Liver (tissue), 9 donors: ENCODE results near the gene SLC22A31. TPM values are rescaled to one million over a fixed set of nuclear protein-coding genes. Genes with fewer than 3 reads are reported as not detected.

Experiments used
- DNase-seq: peaks from one replicate; pipeline ENCODE4 v3.0.0-alpha.2; 2017; ENCODE audit warnings: low spot score
- H3K27ac ChIP-seq, 2 donors: one replicate each; pipeline ENCODE4 v1.7.0; 2013; ENCODE audit warnings: inconsistent platforms in 2 of 2, low read length in 2 of 2, control low read depth in 1 of 2, low read depth in 1 of 2, mild to moderate bottlenecking in 1 of 2
- H3K27me3 ChIP-seq, 4 donors: one replicate each; pipeline versions ENCODE4 v1.6.1 to v1.7.0; 2013; ENCODE audit warnings: low read length in 3 of 4, inconsistent platforms in 1 of 4, mild to moderate bottlenecking in 1 of 4, moderate library complexity in 1 of 4; ENCODE audit not compliant: control insufficient read depth in 4 of 4, insufficient read depth in 4 of 4
- H3K36me3 ChIP-seq, 4 donors: one replicate each; pipeline versions ENCODE4 v1.6.1 to v1.7.0; 2013; ENCODE audit warnings: low read length in 3 of 4, mild to moderate bottlenecking in 3 of 4, low read depth in 1 of 4, moderate library complexity in 1 of 4; ENCODE audit not compliant: control insufficient read depth in 4 of 4, insufficient read depth in 3 of 4
- H3K4me1 ChIP-seq, 4 donors: one replicate each; pipeline versions ENCODE4 v1.6.1 to v1.7.0; 2013; ENCODE audit warnings: low read length in 3 of 4, mild to moderate bottlenecking in 3 of 4, moderate library complexity in 1 of 4; ENCODE audit not compliant: control insufficient read depth in 4 of 4, insufficient read depth in 4 of 4
- H3K4me3 ChIP-seq, 3 donors: one replicate each; pipeline versions ENCODE4 v1.6.1 to v1.7.0; 2013; ENCODE audit warnings: low read length in 3 of 3, control low read depth in 1 of 3, low read depth in 1 of 3, mild to moderate bottlenecking in 1 of 3
- H3K9ac ChIP-seq, 2 donors: one replicate each; pipeline ENCODE4 v1.7.0; 2013; ENCODE audit warnings: low read length in 2 of 2, mild to moderate bottlenecking in 2 of 2, moderate library complexity in 2 of 2, control low read depth in 1 of 2, low read depth in 1 of 2
- H3K9me3 ChIP-seq, 4 donors: one replicate each; pipeline versions ENCODE4 v1.6.1 to v1.7.0; 2013; ENCODE audit warnings: low read length in 3 of 4; ENCODE audit not compliant: control insufficient read depth in 4 of 4
- ATF3 ChIP-seq: IDR thresholded peaks from 2 replicates; pipeline ENCODE4 v1.6.1; 2016; ENCODE audit warnings: antibody characterized with exemption
- CTCF ChIP-seq: fragments of 150-350 bp; IDR thresholded peaks from 2 replicates; pipeline ENCODE4 v1.5.1; 2017; ENCODE audit warnings: improper control_type of control experiment, low read depth, low read length; ENCODE audit not compliant: missing input control
- EGR1 ChIP-seq, 2 donors: IDR thresholded peaks; 2 replicates each; pipeline ENCODE4 v1.6.1; 2016 to 2018; ENCODE audit warnings: antibody characterized with exemption in 2 of 2, low read depth in 2 of 2
- FOXA1 ChIP-seq: IDR thresholded peaks from 2 replicates; pipeline ENCODE4 v1.6.1; 2016; ENCODE audit warnings: antibody characterized with exemption
- FOXA2 ChIP-seq: IDR thresholded peaks from 2 replicates; pipeline ENCODE4 v1.6.1; 2016; ENCODE audit warnings: antibody characterized with exemption
- GABPA ChIP-seq, 2 donors: IDR thresholded peaks in 1 of 2; conservative IDR thresholded peaks in 1 of 2; 2 replicates each; pipeline ENCODE4 v1.6.1; 2016; ENCODE audit warnings: antibody characterized with exemption in 2 of 2, mild to moderate bottlenecking in 1 of 2, moderate library complexity in 1 of 2
- HNF4A ChIP-seq, 2 donors: conservative IDR thresholded peaks; 2 replicates each; pipeline ENCODE4 v1.6.1; 2016; ENCODE audit warnings: antibody characterized with exemption in 2 of 2, mild to moderate bottlenecking in 2 of 2
- MAX ChIP-seq: IDR thresholded peaks from 2 replicates; pipeline ENCODE4 v1.6.1; 2016; ENCODE audit warnings: antibody characterized with exemption
- NR2F2 ChIP-seq: IDR thresholded peaks from 2 replicates; pipeline ENCODE4 v1.6.1; 2016; ENCODE audit warnings: antibody characterized with exemption
- RAD21 ChIP-seq, 2 donors: IDR thresholded peaks; 2 replicates each; pipeline ENCODE4 v1.6.1; 2016; ENCODE audit warnings: antibody characterized with exemption in 2 of 2, mild to moderate bottlenecking in 2 of 2
- REST ChIP-seq: IDR thresholded peaks from 2 replicates; pipeline ENCODE4 v1.6.1; 2016; ENCODE audit warnings: antibody characterized with exemption, mild to moderate bottlenecking
- RXRA ChIP-seq, 2 donors: IDR thresholded peaks; 2 replicates each; pipeline ENCODE4 v1.6.1; 2017 to 2018; ENCODE audit warnings: antibody characterized with exemption in 2 of 2, mild to moderate bottlenecking in 1 of 2
- SP1 ChIP-seq: IDR thresholded peaks from 2 replicates; pipeline ENCODE4 v1.6.1; 2018; ENCODE audit warnings: antibody characterized with exemption, mild to moderate bottlenecking
- TAF1 ChIP-seq: conservative IDR thresholded peaks from 2 replicates; pipeline ENCODE4 v1.6.1; 2016; ENCODE audit warnings: antibody characterized with exemption, mild to moderate bottlenecking
- YY1 ChIP-seq: IDR thresholded peaks from 2 replicates; pipeline ENCODE4 v1.6.1; 2016; ENCODE audit warnings: antibody characterized with exemption, mild to moderate bottlenecking
- ZBTB33 ChIP-seq: IDR thresholded peaks from 2 replicates; pipeline ENCODE4 v1.6.1; 2016; ENCODE audit warnings: antibody characterized with exemption
- WGBS: extraction: QIAGEN DNeasy Blood & Tissue Kit; methylation state at CpG from one replicate; pipeline ENCODE4 v1.1.7; 2013; 5-methylcytosine and 5-hydroxymethylcytosine counted together
- polyA plus RNA-seq, 2 donors: library from polyadenylated mRNA; stranded (reverse) in 1 of 2; unstranded in 1 of 2; fragments of 200-250 nt in 1 of 2; fragments of >200 nt in 1 of 2; fragmentation: Nextera tagmentation in 1 of 2; extraction: Ambion mirVana in 1 of 2; gene quantifications; one replicate each; pipeline versions ENCODE4 v1.2.1 to v1.2.3, GENCODE V29; 2013 to 2015
- total RNA-seq, 2 donors: library from RNA; depleted of rRNA; stranded (reverse); fragments of >200 nt; gene quantifications; one replicate each; pipeline ENCODE4 v1.2.3, GENCODE V29; 2014
- donor health status: healthy.
- donor health status: healthy.
- donor health status: healthy.
- donor health status: healthy.
- donor health status: healthy.

SLC22A31 gene
- total and polyA plus RNA-seq, 4 donors: 0.15 to 0.50 (median 0.48) TPM; not detected in 1

GRCh38 chr16:89217138-89217387 is 16.7 kb upstream of the SLC22A31 start:
- peak overlapping the region; percentile 93 to 99 for H3K9ac ChIP-seq
- no peak for DNase-seq
- peak overlapping the region; percentile 91 to 97 (median 93) for H3K4me3 ChIP-seq
- no peaks in the 10 kb centered on the region for H3K27me3 ChIP-seq
- TF ChIP-seq RAD21 (IDR thresholded peaks at IDR 0.05) (no peak), TAF1 (no peak), CTCF (no peak), ZBTB33 (no peak), FOXA1 (no peak), EGR1 (IDR thresholded peaks at IDR 0.05; ENCODE audit: low read depth in 2 of 2) (no peak), HNF4A (conservative IDR thresholded peaks at IDR 0.05) (no peak), ATF3 (no peak), RXRA (IDR thresholded peaks at IDR 0.05) (no peak), MAX (no peak), SP1 (no peak), FOXA2 (no peak), YY1 (no peak), REST (no peak)
- H3K27ac ChIP-seq: peak overlapping the region; percentile 73 to 96
- no peaks in the 10 kb centered on the region for H3K9me3 ChIP-seq
- 1% methylated on average over 11 of the region's 11 CpGs for WGBS
- H3K4me1 ChIP-seq: peaks cover 2 to 32% (median 19%) of the 10 kb centered on the region in 4 donors
- peaks cover 6 to 14% (median 8%) of the 10 kb centered on the region in 4 donors for H3K36me3 ChIP-seq

GRCh38 chr16:89216315-89217137 is 16.2 kb upstream of the SLC22A31 start:
- Histone ChIP-seq H3K4me1 (peaks cover 2 to 32% (median 19%) of the 10 kb centered on the region in 4 donors), H3K27me3 (no peaks in the 10 kb centered on the region), H3K27ac (peak overlapping the region; percentile 73 to 96), H3K36me3 (peaks cover 2 to 8% (median 4%) of the 10 kb centered on the region in 4 donors), H3K4me3 (peak overlapping the region; percentile 91 to 97 (median 93)), H3K9ac (peak overlapping the region; percentile 93 to 99), H3K9me3 (no peaks in the 10 kb centered on the region)
- TF ChIP-seq RAD21 (IDR thresholded peaks at IDR 0.05) (peak; percentile 93 to 94), MAX (peak; percentile 43), NR2F2 (no peak), CTCF (peak; percentile 63), GABPA (IDR thresholded peaks at IDR 0.05 in 1 of 2, conservative IDR thresholded peaks at IDR 0.05 in 1 of 2) (peak in 1 of 2 donors; percentile 56)
- DNase-seq: peak; percentile 83
- 2% methylated on average over 25 of the region's 25 CpGs for WGBS
